Keratinocyte (primary cell): ENCODE measurements around the gene GAPVD1.

Source experiments
- CTCF ChIP-seq, 3 experiments: IDR thresholded peaks in 1 of 3; conservative IDR thresholded peaks in 1 of 3; optimal IDR thresholded peaks in 1 of 3; 2 replicates in 2 of 3; 3 replicates in 1 of 3; pipeline versions ENCODE3 to v1.5.1; 2011; ENCODE audit warnings: low read length in 3 of 3, mild to moderate bottlenecking in 3 of 3, moderate library complexity in 2 of 3, control low read depth in 1 of 3, inconsistent platforms in 1 of 3; ENCODE audit not compliant: insufficient read depth in 2 of 3; ENCODE audit errors: extremely low read depth in 1 of 3
- EZH2 ChIP-seq: IDR thresholded peaks from one replicate; pipeline ENCODE4 v1.6.1; 2012; ENCODE audit warnings: inconsistent platforms, mild to moderate bottlenecking, low read length, moderate library complexity

DNA sequence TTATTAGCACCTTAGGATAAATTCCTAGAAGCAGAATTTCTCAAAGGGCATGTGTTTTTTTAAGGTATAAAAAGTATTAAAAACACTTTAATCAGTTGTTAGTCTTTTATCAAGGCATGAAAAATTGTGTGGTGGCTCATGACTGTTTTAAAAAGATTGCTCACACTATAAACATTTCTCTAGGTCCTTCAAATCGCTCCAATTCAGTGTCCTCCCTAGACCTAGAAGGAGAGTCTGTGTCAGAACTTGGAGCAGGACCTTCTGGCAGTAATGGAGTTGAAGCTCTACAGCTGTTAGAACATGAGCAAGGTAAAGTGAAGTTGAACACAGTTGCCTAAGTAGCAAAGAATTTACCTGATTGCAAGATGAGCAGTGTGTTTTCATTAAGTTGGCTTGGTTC lies 62.0 kb downstream of the GAPVD1 start:
- TF ChIP-seq CTCF (optimal IDR thresholded peaks at IDR 0.05 in 1 of 3, IDR thresholded peaks at IDR 0.05 in 1 of 3, conservative IDR thresholded peaks at IDR 0.05 in 1 of 3; ENCODE audit: extremely low read depth in 1 of 3, insufficient read depth in 2 of 3, low read length in 3 of 3), result no peak
- TF ChIP-seq EZH2, result no peak
